Esophagus (tissue), 2 donors: ENCODE measurements around the gene ATXN1. TPM values are rescaled to one million over a fixed set of nuclear protein-coding genes. Genes with fewer than 3 reads are reported as not detected.

Experiments used
- H3K27ac ChIP-seq, 2 donors: one replicate each; pipeline ENCODE4 v1.5.1; 2013; ENCODE audit warnings: low read depth in 2 of 2, mild to moderate bottlenecking in 2 of 2, inconsistent platforms in 1 of 2, low read length in 1 of 2, moderate library complexity in 1 of 2
- H3K27me3 ChIP-seq, 2 donors: one replicate each; pipeline ENCODE4 v1.6.1; 2013; ENCODE audit warnings: low read length in 2 of 2, control low read depth in 1 of 2, mild to moderate bottlenecking in 1 of 2; ENCODE audit not compliant: insufficient read depth in 2 of 2, control insufficient read depth in 1 of 2
- H3K36me3 ChIP-seq, 2 donors: one replicate each; pipeline ENCODE4 v1.6.1; 2013; ENCODE audit warnings: low read length in 1 of 2; ENCODE audit not compliant: control insufficient read depth in 2 of 2, insufficient read depth in 2 of 2
- H3K4me1 ChIP-seq, 2 donors: one replicate each; pipeline ENCODE4 v1.6.1; 2013; ENCODE audit warnings: low read length in 1 of 2; ENCODE audit not compliant: control insufficient read depth in 2 of 2, insufficient read depth in 2 of 2
- H3K4me3 ChIP-seq, 2 donors: one replicate each; pipeline ENCODE4 v1.5.1; 2013; ENCODE audit warnings: low read length in 2 of 2, mild to moderate bottlenecking in 2 of 2, low read depth in 1 of 2, moderate library complexity in 1 of 2
- H3K9me3 ChIP-seq, 2 donors: one replicate each; pipeline ENCODE4 v1.6.1; 2013; ENCODE audit warnings: mild to moderate bottlenecking in 2 of 2, low read depth in 1 of 2, low read length in 1 of 2, moderate library complexity in 1 of 2; ENCODE audit not compliant: control insufficient read depth in 2 of 2, insufficient read depth in 1 of 2
- WGBS, 2 donors: extraction: QIAGEN DNeasy Blood & Tissue Kit; methylation state at CpG; one replicate each; pipeline ENCODE4 v1.1.7; 2013; 5-methylcytosine and 5-hydroxymethylcytosine counted together
- polyA plus RNA-seq, 2 donors: library from polyadenylated mRNA; stranded (reverse); fragments of 200-250 nt; gene quantifications; one replicate each; pipeline ENCODE4 v1.2.3, GENCODE V29; 2013
- donor health status: healthy with polysubstance abuse.
- donor health status: Bipolar disorder and iron deficiency.

Gene ATXN1
- polyA plus RNA-seq, 2 donors = 4.3 to 8.8 TPM

GRCh38 chr6:16436550-16436949, 324.7 kb downstream of the ATXN1 start:
- H3K9me3 ChIP-seq = no peaks in the 10 kb centered on the region
- H3K27ac ChIP-seq = no peak overlapping the region
- no peak overlapping the region for H3K4me3 ChIP-seq
- H3K27me3 ChIP-seq = no peaks in the 10 kb centered on the region
- H3K4me1 ChIP-seq = peaks cover 0 to 8% of the 10 kb centered on the region in 2 donors
- H3K36me3 ChIP-seq = no peaks in the 10 kb centered on the region
- 72 to 80% methylated on average over 2 of the region's 2 CpGs for WGBS, 2 donors

GRCh38 chr6:16434885-16435284, 326.4 kb downstream of the ATXN1 start:
- Histone ChIP-seq H3K27me3 (no peaks in the 10 kb centered on the region), H3K27ac (no peak overlapping the region), H3K36me3 (no peaks in the 10 kb centered on the region), H3K9me3 (no peaks in the 10 kb centered on the region), H3K4me3 (no peak overlapping the region), H3K4me1 (peaks cover 0 to 4% of the 10 kb centered on the region in 2 donors)
- 92 to 95% methylated on average over 4 of the region's 4 CpGs for WGBS, 2 donors

DNA sequence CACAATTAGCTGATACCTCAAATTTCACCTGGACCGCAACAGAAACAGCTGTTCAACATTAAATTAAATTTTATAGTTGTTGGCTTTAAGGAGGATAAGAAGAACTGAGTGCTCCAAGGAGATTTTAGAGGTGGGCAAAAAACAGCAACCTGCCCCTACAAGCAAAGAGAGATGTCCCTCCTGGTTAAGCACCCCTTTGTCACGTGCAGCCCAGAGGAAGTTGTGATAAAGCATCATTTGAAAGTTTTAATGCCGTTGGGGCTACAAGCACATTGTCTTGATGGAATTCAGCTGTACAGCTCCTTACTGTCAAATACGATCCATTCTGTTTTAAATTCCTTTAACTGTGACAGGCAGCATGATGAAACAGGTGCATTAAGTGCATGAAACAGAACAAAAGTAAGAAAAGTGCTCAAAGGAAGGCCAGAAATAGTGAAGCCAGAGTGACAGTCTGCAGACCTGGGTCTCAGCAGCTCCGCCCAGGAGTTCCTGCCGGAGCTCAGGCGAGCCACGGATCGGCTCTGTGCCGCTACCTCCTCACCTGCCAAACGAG, 327.8 kb downstream of the ATXN1 start:
- Histone ChIP-seq H3K4me1 (peaks cover 0 to 4% of the 10 kb centered on the region in 2 donors), H3K36me3 (no peaks in the 10 kb centered on the region), H3K9me3 (no peaks in the 10 kb centered on the region), H3K4me3 (no peak overlapping the region), H3K27me3 (no peaks in the 10 kb centered on the region), H3K27ac (no peak overlapping the region)
- 81 to 82% methylated on average over 11 of the region's 11 CpGs for WGBS, 2 donors

DNA sequence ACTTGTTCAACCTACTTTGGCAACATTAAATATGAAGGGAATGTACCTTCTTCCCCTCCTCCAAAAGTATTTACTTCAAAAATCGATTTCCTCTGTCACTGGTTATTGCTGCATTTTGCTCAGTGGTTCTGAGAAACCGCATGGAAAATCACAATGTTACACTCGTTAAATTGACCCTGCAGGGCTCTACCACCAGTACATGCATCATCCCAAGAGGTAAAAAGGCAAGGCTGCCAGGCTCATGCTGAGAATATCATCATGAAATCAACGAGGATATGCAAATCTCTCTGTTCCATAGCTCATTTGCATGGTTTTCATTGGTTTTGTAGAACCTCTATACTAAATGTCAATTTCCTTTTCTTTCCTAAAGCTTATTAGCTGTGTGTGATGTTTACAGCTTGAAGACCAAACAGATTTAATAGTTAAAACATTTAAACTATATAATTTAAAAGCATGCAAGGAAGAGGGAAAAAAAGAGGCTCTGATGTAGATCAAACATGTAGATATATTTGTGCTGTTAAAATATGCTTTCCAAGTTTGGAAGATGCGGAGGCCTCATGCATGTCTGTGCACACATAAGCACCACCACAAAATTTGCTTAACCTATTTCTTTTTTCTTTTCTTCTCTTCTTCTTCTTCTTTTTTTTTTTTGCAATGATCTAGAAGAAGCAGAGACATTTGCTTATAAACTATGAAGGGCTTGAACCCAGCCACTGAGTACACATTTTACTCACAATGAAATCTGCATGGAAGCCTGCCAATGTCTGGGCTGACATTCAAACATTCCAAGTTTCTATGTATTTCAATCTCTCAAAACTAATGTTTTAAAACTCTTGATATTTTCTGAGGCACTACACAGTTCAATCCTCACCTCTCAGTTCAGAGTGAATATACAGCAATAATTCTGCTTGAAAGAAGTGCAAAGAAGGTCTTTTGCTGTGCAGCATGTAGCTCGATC, 328.9 kb downstream of the ATXN1 start:
- 52 to 62% methylated on average over 6 of the region's 6 CpGs for WGBS, 2 donors
- no peaks in the 10 kb centered on the region for H3K4me1 ChIP-seq
- H3K27ac ChIP-seq = no peak overlapping the region

GRCh38 chr6:16431106-16431505, 330.2 kb downstream of the ATXN1 start:
- no peak overlapping the region for H3K27ac ChIP-seq

More for the DNA sequence above, 328.9 kb downstream of the ATXN1 start:
- H3K36me3 ChIP-seq = no peaks in the 10 kb centered on the region
- H3K9me3 ChIP-seq = no peaks in the 10 kb centered on the region
- H3K27me3 ChIP-seq = no peaks in the 10 kb centered on the region
- H3K4me3 ChIP-seq = no peak overlapping the region

DNA sequence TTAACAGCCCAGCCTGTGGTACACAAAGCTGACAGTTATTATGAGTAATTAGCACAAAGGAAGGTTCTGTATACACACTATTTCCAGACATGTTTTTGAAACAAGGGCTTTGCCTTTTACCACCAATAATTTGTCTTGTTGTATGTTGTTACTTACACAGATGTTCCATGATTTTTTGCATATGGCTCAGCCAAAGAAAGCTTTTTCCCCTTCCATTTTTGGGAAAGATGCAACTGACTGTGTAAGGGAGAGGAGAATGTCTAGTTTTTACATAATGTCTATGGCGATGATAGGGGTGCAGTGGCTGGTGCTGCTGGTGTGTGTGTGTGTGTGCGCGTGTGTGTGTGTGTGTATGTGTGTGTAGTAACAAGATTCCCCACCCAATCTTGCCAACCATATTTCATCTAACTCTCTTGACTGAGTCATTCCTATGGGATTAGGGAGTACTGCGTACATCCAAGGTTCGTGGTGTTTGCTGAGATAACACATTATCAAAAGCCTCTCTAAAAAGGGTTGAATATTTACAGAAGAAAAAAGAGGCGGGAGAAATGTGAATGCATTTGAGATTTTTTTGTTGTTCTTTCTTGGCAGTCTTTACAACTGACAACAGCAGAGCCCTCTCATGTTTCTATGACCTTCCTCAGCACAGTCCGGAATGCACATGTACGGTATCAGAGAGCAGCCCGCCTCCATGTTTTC, 330.7 kb downstream of the ATXN1 start:
- 65 to 67% methylated on average over 9 of the region's 9 CpGs for WGBS, 2 donors
- Histone ChIP-seq H3K27ac (no peak overlapping the region), H3K4me3 (no peak overlapping the region), H3K9me3 (no peaks in the 10 kb centered on the region), H3K4me1 (peaks cover 0 to 4% of the 10 kb centered on the region in 2 donors), H3K27me3 (no peaks in the 10 kb centered on the region), H3K36me3 (no peaks in the 10 kb centered on the region)

More at GRCh38 chr6:16431106-16431505, 330.2 kb downstream of the ATXN1 start:
- Histone ChIP-seq H3K4me3 (no peak overlapping the region), H3K36me3 (no peaks in the 10 kb centered on the region), H3K9me3 (no peaks in the 10 kb centered on the region), H3K4me1 (no peaks in the 10 kb centered on the region), H3K27me3 (no peaks in the 10 kb centered on the region)
- 53 to 65% methylated on average over 3 of the region's 3 CpGs for WGBS, 2 donors

GRCh38 chr6:16429669-16430068, 331.6 kb downstream of the ATXN1 start:
- no peak overlapping the region for H3K4me3 ChIP-seq
- H3K27me3 ChIP-seq = no peaks in the 10 kb centered on the region
- no peak overlapping the region for H3K27ac ChIP-seq
- H3K9me3 ChIP-seq = no peaks in the 10 kb centered on the region
- peaks cover 0 to 6% of the 10 kb centered on the region in 2 donors for H3K4me1 ChIP-seq
- 96 to 98% methylated on average over 10 of the region's 10 CpGs for WGBS, 2 donors
- no peaks in the 10 kb centered on the region for H3K36me3 ChIP-seq

- 80 to 89% methylated on average over 6 of the region's 6 CpGs for WGBS, 2 donors
- Histone ChIP-seq H3K9me3 (no peaks in the 10 kb centered on the region), H3K4me1 (peaks cover 0 to 8% of the 10 kb centered on the region in 2 donors), H3K36me3 (no peaks in the 10 kb centered on the region), H3K27ac (no peak overlapping the region), H3K4me3 (no peak overlapping the region), H3K27me3 (no peaks in the 10 kb centered on the region)
Measured at GRCh38 chr6:16427124-16427523, 334.1 kb downstream of the ATXN1 start.

DNA sequence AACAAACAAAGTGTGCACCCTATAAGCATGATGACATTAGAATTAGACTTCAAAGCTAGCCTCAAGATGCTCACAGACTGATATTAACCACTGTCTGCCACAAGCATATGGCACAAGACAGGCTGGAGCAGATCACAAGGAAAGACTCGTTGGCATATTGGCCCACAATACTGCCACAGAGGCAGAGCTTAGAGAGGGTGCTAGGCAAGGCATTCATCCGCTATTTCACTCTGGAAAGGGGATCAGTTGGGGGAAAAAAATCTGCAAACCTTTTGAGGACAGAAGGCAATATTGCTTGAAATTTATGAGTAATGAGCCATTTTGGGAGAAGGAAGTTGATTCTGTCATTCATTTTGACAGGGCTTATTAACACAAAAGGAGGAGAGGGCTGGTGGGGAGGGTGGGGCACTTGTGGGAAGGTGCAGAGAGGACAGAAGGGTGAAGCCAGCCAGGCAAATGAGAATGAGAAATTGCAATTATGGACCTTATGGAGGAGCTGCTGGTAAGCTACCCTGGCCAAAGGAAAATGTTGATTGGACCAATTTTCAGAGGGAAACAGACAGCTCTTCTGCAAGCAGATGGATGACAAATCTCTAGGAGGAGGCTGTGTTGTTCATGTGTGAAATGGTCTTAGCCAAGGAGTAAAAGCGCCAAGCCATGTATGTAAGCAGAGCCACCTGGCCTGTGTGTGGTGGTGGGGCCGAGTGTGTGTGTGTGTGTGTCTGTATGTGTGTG, 335.2 kb downstream of the ATXN1 start:
- H3K27ac ChIP-seq = no peak overlapping the region
- WGBS, 2 donors = 85 to 91% methylated on average over 4 of the region's 4 CpGs
- no peaks in the 10 kb centered on the region for H3K36me3 ChIP-seq

More for the DNA sequence above, 335.2 kb downstream of the ATXN1 start:
- Histone ChIP-seq H3K27me3 (no peaks in the 10 kb centered on the region), H3K4me1 (peaks cover 2 to 11% of the 10 kb centered on the region in 2 donors), H3K4me3 (no peak overlapping the region), H3K9me3 (no peaks in the 10 kb centered on the region)
